Measurements from ENCODE around the gene SPARC. TPM values are rescaled to one million over a fixed set of nuclear protein-coding genes. Genes with fewer than 3 reads are reported as not detected.

The SPARC gene
- total RNA-seq, 4 donors from 2014 or later, result 341 to 2,293 (median 751) TPM

DNA sequence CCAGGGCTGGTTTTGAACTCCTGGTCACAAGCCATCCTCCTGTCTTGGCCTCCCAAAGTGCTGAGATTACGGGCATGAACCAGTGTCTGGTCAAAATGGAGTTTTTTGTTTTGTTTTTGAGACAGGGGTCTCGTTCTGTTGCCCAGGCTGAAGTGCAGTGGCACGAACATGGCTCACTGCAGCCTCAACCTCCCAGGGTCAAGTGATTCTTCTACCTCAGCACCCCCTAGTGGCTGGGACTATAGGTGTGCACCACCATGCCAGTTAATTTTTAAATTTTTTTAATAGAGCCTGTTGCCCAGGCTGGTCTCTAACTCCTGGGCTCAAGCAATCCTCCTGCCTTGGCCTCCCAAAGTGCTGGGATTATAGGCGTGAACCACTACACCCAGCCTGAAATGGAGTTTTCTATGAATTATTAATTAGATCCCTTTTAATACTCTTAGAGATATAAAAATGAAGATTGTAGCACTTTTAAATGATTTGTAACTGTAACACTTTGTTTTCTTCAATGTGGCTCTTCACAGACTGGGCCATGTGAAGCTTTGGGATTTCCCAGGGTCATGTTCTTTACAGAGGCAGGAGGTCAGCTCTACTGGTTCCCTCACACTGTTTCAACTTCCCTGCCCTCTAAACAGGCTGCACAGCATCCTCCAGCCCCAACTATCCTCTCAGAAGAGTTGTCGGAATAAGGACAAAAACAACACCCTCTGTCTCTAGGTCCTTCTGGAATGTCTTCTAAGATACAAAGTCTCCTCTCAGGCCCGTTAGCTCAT lies 32.7 kb upstream of the SPARC start:
- Histone ChIP-seq H3K9me3 (no peaks in the 10 kb centered on the region), H3K36me3 (no peaks in the 10 kb centered on the region), H3K4me3 (no peak overlapping the region), H3K27ac (peak overlapping the region; percentile 63 to 80), H3K27me3 (no peaks in the 10 kb centered on the region), H3K4me1 (no peaks in the 10 kb centered on the region)
- TF ChIP-seq, protein P1, sequence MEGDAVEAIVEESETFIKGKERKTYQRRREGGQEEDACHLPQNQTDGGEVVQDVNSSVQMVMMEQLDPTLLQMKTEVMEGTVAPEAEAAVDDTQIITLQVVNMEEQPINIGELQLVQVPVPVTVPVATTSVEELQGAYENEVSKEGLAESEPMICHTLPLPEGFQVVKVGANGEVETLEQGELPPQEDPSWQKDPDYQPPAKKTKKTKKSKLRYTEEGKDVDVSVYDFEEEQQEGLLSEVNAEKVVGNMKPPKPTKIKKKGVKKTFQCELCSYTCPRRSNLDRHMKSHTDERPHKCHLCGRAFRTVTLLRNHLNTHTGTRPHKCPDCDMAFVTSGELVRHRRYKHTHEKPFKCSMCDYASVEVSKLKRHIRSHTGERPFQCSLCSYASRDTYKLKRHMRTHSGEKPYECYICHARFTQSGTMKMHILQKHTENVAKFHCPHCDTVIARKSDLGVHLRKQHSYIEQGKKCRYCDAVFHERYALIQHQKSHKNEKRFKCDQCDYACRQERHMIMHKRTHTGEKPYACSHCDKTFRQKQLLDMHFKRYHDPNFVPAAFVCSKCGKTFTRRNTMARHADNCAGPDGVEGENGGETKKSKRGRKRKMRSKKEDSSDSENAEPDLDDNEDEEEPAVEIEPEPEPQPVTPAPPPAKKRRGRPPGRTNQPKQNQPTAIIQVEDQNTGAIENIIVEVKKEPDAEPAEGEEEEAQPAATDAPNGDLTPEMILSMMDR (IDR thresholded peaks at IDR 0.05), result peak; percentile 40 to 52 (median 42)
- no peak for TF ChIP-seq POLR2A (IDR thresholded peaks at IDR 0.05)
- DNase-seq, result peak in 1 of 2 donors; percentile 45
- intact Hi-C loops (cut with DNase I; ENCODE audit: low total_unique reads), result no loop called here

DNA sequence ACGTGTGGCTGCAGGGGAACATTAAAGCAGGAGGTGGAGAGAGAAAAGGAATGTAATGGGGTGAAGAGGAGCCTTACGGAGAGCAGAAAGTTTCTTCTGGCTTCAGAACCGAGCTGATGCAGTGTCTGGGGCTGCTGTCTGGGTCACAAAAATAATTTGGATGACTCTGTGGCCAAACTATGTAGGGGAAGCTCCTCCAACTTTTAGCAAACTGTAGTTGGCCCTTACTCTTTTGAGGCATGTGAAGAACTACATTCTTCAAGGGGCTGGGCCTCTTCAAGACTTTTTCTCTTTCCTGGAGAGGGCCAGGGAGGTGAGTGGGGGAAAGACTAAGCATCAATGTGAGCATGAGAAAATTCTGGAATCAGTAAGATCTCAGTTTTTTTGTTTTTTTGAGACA lies 31.9 kb upstream of the SPARC start:
- no peaks in the 10 kb centered on the region for H3K27me3 ChIP-seq
- intact Hi-C loops (cut with DNase I; ENCODE audit: low total_unique reads), result no loop called here
- peak in 1 of 2 donors; percentile 41 for DNase-seq
- H3K4me3 ChIP-seq, result no peak overlapping the region
- H3K27ac ChIP-seq, result peak overlapping the region; percentile 63 to 80
- no peak for TF ChIP-seq POLR2A (IDR thresholded peaks at IDR 0.05)
- TF ChIP-seq, protein P1 (IDR thresholded peaks at IDR 0.05), result no peak
- no peaks in the 10 kb centered on the region for H3K36me3 ChIP-seq
- no peaks in the 10 kb centered on the region for H3K9me3 ChIP-seq
- no peaks in the 10 kb centered on the region for H3K4me1 ChIP-seq

DNA sequence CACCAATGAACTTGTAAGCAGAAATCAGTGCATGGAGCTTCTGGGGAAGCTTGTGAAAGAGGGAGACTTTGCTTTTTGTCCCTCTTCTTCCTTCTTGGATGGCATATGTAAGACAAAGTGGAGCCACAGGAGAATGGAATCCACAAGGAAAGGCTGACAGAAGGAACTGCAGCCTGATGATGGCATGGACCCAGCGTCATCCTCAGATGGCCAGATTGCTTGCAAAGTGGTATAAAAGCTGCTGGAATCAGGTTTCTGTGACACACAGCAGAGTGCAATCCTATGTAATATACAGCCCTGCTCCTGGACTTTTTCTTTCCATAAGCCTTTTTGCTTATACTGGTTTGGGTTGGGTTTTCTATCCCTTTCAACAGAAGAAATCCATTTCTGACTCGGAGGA lies 31.4 kb upstream of the SPARC start:
- TF ChIP-seq, protein P1 (IDR thresholded peaks at IDR 0.05), result no peak
- TF ChIP-seq POLR2A (IDR thresholded peaks at IDR 0.05), result no peak
- Histone ChIP-seq H3K4me3 (no peak overlapping the region), H3K4me1 (no peaks in the 10 kb centered on the region), H3K27me3 (no peaks in the 10 kb centered on the region), H3K9me3 (no peaks in the 10 kb centered on the region), H3K27ac (peak overlapping the region; percentile 63 to 80), H3K36me3 (no peaks in the 10 kb centered on the region)
- intact Hi-C loops (cut with DNase I; ENCODE audit: low total_unique reads), result no loop called here
- DNase-seq, result no peak

DNA sequence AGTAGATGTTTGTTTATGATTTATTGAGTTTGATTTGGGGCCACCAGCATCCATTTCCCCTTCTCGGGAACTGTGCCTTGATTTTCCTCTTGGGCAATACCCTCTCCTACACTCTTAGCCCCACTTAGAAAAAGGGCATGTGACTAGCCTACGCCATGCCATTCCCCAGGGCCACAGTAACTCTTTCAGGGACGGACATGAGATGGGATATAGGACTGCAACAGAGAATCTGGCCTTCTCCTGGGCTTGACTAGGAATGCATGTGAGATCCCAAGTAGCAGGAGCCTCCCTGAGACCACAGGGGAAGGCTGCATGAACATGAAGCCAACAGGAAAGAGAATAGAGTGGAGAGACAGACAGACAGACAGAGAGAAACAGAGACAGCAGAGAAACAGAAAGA lies 30.7 kb upstream of the SPARC start:
- peak overlapping the region; percentile 35 to 80 for H3K27ac ChIP-seq

More for the DNA sequence above, 30.7 kb upstream of the SPARC start:
- DNase-seq, result no peak
- intact Hi-C loops (cut with DNase I; ENCODE audit: low total_unique reads), result no loop called here
- Histone ChIP-seq H3K27me3 (no peaks in the 10 kb centered on the region), H3K4me3 (no peak overlapping the region), H3K36me3 (no peaks in the 10 kb centered on the region), H3K9me3 (no peaks in the 10 kb centered on the region), H3K4me1 (no peaks in the 10 kb centered on the region)
- TF ChIP-seq, protein P1 (IDR thresholded peaks at IDR 0.05), result no peak
- no peak for TF ChIP-seq POLR2A (IDR thresholded peaks at IDR 0.05)

All from uterus (tissue), 4 donors.